Hippocampal formation (tissue), 2 donors: ENCODE results near the gene MEIS3.
"Not testable (repeated sequence)": the region's sequence is repeated elsewhere in the genome, so short reads cannot be mapped to it uniquely, and the experiment has no call there.

Experiments
- DNase-seq, 2 donors: peaks; one replicate each; lab custom pipeline; 2025; lab: John Stamatoyannopoulos, UW

MEIS3 gene

DNA sequence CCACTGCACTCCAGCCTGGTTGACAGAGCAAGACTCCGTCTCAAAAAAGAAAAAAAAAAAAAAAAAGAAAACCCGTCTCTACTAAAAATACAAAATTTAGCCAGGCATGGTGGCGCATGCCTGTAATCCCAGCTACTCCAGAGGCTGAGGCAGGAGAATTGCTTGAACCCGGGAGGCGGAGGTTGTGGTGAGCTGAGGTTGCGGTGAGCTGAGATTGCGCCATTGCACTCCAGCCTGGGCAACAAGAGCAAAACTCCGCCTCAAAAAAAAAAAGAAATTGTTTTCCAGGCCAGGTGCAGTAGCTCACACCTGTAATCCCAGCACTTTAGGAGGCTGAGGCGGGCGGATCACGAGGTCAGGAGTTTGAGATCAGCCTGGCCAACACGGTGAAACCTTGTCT is 32.7 kb downstream of the MEIS3 start:
- not testable (repeated sequence) for DNase-seq

DNA sequence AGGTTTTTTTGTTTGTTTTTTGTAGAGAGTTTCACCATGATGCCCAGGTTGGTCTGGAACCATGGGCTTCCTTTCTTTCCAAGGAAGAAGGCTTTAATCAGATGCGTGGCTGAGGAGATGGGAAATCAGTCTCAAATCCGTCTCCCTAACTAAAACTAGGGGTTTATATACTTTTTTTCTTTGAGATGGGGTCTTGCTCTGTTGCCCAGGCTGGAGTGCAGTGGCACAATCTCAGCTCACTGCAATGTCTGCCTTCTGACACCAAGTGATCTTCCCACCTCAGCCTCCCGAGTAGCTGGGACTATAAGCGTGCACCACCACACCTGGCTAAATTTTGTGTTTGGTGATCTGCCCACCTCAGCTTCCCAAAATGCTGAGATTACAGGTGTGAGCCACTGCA is 34.8 kb downstream of the MEIS3 start:
- DNase-seq = not testable (repeated sequence)

DNA sequence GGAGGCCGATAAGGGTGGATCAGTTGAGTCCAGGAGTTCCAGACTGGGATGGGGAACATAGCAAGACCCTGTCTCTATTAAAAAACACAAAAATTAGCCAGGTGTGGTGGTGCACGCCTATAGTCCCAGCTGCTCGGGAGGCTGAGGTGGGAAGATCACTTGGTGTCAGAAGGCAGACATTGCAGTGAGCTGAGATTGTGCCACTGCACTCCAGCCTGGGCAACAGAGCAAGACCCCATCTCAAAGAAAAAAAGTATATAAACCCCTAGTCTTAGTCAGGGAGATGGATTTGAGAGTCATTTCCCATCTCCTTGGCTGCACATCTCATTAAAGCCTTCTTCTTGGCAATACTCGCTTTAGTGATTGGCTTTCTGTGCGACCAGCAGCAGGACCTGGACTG is 35.4 kb downstream of the MEIS3 start:
- DNase-seq = not testable (repeated sequence)

DNA sequence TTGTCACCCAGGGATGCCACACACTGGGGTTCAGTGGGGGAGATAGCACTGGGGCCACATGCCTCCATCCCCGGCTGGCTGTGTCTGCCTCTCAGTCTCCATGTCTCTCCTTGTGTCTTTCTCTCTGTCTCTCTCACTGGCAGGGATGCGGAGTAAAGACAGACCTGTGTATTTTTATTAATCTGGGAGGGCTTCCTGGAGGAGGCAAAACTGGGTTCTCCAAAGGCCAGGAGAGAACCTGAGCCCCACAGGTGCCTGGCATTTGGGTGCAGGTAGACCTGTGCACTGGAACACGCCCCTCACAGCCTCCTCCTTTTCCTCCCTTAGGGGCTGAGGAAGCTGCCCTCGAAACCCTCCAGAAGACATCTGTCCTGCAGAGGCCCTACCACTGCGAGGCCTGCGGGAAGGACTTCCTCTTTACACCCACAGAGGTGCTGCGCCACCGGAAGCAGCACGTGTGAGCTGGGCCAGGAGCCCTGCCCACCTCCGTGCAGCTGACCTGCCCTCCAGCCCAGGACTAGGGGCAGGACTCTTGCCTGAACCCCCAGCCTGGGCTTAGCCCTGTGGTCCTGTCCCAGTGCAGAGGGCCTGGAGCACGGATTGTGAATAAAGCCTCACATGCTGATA is 37.6 kb downstream of the MEIS3 start:
- DNase-seq = no peak

DNA sequence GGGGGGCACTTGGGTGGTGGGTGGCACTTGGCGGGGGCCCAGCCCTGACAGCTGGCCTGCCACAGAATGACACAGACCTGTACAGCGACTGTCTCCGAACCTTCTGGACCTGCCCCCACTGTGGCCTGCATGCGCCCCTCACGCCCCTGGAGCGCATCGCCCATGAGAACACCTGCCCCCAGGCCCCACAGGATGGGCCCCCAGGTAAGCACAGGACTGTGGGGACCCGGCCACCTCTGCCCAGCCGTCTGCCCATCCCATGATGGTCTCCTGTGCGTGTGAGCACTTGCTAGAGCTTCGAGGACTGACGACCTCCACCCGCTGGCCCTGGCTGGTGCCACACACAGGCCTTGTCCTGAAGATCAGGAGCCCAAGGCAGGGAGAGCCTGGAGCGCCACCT is 38.2 kb downstream of the MEIS3 start:
- DNase-seq = no peak

DNA sequence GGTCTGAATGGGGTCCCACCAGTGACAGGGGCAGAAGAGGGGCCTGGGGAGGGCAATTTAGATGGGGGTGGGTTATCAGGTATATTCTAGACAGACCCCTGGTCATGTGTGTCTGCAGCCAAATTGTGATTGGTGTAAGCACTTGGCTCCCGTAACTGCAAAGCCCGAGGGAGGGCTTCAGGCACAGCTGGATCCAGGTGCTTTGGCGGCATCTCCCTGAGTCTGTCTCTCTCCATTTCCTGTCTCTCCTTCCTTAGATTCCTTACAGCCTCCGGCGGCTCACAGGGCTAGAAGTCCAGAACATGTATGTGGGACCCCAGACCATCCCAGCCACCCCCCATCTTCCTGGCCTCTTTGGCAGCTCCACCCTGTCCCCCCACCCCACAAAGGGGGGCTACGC is 38.8 kb downstream of the MEIS3 start:
- DNase-seq = no peak

DNA sequence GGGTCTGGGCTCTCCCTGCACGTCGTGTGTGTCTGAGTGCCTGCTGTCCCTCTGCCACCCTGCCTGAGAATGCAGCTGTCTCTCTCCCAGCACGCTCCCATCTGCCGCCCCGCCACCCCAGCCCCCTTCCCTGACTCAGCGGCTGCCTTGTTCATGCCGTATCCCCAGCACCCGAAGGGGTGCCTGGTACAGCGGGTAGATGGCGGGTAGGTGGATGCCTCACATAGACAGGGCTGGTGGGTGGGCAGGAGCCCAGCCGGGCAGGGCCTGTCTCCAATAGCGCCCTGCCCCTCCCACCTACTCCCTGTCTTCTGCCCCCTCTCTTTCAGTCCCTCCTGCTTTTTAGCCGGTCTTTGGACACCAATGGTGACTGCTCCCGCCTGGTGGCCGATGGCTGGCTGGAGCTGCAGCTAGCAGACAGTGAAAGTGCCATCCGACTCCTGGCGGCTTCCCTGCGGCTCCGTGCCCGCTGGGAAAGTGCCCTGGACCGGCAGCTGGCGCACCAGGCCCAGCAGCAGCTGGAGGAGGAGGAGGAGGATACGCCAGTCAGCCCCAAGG is 39.9 kb downstream of the MEIS3 start:
- peak; percentile 56 to 78 for DNase-seq

DNA sequence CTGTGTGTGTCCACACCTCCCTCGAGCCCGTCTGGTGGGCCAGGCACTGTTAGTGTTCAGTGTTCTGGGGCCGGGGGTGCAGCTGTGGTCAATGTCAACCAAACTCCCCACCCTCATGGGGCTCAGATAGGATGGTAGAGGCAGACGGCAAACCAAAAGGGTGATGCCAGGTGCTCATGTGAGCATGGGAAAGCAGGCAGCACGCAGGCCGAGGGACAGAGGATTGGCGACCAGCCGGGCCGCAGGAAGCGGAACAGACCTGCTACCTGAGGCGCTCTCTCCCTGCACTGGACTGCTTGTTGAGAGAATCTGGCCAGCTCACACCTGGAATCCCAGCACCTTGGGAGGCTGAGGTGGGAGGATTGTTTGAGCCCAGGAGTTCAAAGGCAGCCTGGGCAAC is 41.1 kb downstream of the MEIS3 start:
- no peak for DNase-seq

DNA sequence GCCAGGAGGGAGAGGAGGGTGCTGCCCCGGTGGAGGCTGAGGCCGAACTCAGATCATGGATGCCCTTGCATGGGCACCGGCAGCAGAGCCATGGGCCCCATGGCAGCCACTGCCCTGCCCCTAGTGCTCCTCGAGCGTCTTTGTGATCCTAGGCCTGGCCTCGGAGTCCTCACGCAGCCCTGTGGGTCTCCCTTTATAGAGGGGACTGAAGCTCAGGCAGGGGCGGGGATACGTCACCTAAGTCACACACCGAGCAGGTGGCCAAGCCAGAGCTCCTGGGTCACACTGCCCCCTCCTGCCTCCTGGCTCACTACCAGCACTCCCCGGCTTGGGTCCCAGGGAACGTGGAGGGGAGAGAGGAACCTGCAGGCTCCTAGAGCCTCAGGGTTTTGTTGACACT is 41.5 kb downstream of the MEIS3 start:
- DNase-seq = no peak

DNA sequence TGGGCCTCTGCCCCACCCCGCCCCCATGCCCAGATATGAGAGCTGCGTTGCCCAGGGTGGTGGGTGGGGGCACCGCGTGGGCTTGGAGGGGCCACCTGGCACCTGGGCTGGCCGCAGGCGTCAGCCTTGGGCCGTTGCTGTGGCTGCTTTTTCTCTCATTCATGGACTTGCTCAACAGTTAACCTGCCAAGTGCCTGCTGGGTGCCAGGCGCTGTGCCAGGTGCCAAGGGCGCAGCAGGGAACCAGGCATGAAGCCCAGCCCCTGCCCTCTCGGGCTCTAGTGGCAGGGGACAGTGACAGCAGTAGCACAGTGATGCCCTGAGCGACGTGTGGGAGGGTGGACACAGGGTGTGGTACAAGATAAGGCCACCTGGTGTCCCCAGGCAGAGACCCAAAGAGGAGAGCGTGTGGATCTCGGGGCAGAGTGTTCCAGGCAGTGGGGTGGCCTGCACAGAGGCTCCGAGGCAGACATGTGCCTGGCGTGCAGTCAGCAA is 42.1 kb downstream of the MEIS3 start:
- peak in 1 of 2 donors; percentile 10 for DNase-seq

DNA sequence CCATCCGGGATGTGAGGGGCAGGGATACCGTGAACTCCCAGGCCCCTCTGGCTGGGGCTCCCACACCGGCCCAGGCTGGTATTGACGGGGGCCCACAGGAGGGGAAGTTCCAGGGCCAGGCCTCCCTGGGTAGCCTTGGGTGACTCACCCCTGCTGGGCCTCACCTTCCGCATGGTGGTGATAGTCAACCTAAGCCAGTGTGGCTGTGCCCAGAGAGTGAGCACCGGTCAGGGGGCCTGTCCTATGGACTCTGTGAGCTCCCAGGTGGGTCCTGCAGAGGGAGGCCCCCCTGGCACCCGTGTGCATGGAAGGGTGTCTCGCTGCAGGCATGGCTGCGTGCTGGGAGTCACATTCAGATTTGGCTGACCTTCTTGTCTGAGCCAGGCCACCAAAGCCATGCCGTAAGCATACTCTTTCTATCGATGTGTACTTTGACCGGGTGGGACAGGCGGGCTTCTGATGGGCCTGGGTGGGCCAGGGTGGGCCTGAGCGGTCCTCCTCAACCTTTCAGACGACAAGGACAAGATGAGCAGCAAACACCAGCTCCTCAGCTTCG is 42.7 kb downstream of the MEIS3 start:
- no peak for DNase-seq

DNA sequence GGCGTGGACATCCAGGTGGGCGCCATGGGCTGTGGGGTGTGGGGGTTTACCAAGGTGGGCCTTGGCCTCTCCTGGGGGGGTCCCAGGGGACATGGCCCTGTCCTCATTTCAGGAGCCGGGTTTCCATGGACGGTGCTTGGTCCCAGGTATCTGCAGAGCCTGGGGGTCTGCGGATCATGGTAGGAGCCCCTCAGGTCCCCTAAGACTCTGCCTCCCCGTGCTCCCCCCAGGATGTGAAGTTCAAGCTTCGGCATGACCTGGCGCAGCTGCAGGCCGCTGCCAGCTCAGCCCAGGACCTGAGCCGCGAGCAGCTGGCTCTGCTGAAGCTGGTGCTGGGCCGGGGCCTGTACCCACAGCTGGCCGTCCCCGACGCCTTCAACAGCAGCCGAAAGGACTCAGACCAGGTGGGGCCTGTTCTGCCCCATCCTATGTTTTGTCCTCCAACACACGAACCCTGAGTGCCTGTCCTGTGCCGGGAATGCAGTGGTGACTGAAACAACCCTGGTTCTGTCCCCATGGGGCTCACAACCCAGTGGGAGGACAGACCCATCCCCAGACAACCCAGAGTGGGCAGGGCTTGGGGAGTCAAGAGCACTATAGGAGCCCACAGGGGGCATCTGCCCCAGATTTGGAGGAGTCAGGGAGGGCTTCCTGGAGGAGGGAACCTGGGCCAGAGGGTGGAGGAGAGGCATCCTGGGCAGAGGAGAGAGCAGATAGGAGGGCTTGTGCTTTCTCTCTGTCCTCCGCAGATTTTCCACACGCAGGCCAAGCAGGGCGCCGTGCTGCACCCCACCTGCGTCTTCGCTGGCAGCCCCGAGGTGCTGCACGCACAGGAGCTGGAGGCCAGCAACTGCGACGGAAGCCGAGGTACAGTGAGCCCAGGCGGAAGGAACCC is 43.4 kb downstream of the MEIS3 start:
- no peak for DNase-seq

DNA sequence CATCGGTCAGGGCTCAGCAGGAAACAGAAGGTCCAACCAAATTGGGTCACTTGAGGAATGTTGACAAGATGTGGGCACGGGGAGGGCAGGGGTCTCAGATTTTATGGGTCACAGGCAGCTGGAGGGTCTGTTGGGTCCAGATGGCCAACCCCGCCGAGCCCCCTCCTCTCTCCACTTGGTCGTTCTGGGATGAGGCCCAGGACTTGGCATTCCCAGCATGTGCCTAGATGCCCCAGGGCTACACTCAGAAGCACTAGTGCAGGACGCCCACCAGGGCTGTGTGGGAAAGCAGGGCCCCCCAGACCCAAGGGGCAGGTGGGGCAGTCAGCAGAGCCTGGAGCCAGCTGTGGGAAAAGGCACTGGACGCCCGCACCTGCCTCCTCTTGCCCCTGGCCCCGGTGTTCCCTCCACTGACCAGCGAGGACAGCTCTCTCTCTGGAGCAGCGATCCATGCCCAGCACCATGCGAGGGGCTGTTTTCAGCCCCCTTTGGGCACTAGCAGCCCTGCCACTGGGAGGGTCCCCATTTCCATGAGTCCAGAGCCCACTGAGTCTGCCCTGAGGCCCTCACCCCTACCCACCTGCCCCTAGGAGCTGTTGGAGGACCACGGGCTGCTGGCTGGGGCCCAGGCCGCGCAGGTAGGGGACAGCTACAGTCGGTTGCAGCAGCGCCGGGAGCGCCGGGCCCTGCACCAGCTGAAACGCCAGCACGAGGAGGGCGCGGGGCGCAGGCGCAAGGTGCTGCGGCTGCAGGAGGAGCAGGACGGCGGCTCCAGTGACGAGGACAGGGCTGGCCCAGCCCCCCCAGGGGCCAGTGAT is 44.2 kb downstream of the MEIS3 start:
- DNase-seq = no peak

DNA sequence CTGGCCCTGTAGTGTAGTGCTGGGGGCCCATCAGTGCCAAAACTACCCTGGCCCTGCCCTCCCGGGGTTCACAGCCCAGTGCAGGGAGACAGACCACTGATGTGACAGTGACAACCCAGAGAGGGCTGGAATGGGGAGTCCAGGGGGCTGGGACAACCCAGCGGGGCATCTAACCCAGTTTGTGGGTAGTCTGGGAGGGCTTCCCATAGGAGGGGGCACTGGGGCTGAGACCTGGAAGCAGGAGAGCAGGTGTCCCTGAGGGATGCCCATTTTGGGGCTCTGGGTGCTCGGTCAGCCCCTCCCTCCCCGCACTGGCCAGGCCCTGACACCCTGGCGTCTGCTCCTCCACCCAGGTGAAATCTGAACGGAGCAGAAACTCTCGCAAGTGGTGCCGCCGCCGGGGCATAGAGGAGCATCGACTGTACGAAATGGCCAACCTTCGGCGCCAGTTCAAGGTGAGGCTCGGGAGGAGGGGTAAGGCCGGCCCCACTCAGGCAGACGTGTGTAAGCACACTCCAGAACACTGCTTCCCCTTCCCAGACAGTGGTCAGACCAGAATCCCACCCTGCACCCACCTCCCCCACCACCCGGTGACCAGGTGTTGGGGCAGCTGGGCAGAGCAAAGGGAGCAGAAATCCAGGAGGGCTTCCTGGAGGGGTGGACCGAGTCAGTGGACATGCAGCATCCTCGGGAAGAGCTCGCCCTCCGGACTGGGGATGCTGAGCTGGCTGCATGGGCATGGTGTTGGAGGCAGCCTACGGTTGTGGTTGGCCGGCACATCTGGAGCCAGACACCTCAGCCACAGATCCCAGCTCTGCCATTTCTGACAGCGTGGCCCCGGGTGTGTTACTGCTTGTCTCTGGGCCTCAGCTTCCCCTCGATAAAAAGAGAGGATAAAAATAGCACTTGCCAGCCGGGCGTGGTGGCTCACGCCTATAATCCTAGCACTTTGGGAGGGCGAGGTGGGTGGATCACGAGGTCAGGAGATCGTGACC is 45.8 kb downstream of the MEIS3 start:
- DNase-seq = no peak

DNA sequence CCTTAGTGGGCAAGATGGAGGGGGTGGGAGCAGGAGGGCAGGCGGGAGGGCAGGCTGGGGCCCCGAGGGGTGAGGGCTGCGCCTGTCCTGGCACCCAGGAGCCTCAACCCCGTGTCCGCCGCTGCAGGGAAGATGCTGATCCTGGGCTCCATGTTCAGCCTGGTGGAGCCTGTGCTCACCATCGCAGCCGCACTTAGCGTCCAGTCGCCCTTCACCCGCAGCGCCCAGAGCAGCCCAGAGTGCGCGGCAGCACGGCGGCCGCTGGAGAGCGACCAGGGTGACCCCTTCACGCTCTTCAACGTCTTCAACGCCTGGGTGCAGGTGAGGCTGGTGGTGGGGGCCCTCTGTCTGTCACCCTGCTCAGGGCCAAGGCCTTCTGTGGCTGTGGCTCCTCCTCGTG is 46.7 kb downstream of the MEIS3 start:
- no peak for DNase-seq

DNA sequence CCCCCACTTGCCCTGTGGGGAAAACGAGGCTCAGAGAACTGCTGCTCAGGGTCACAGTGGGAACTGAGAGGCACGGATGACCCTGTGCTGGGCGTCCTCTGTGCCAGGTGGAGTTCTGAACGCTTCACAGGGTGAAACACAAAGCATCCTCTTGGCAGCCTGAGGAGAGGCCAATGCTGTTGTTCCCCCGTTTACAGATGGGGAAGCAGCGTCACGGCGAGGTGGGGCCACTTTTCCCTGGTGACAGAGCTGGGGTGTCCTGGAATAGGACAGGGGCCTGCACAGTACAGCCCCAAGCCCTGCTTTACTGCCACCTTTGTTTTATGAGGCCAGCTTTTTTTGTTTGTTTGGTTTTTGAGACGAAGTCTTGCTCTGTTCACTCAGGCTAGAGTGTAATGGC is 48.1 kb downstream of the MEIS3 start:
- DNase-seq = no peak

DNA sequence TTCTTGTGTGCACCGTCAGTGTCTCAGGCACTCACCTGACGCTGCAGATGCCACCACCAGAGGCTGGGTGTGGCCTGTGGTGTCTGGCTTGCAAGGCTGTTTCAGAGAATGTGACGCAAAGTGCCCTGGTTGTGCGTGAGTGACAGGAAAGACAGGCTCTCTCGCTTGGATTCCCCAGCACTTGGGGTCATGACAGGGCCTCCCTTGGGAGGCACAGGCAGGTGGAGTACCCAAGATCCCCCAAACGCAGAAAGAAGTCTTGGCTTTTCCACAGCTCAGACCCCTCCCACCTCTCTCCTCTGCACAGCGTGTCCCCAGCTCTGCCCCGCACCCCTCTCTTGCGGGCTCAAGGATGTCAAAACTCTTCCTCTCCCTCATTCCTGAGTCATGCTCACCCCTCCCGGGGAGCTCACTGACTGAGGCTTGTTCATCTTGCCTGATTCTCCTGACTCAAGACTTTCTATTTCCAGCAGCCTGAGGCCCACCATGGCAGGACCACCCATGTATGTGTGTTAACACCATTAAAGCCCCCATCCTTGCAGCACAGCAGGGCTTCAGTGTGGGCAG is 49.2 kb downstream of the MEIS3 start:
- DNase-seq = no peak

DNA sequence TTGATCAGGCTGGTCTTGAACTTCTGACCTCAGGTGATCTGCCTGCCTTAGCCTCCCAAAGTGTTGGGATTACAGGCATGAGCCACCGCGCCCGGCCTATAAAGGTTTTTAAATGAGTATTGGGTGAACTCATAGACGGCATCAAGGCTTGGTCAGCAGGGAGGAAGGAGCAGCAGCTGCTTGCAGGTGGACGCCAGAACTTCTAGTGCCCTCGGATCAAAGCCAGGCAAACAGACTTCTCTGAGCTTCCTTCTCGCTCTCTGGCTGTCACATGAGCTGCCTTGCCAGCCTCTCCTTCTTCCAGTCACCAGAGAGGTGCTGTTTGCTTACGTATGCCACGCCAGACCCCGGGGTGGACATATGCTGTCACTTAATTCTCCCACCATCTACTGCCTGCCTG is 53.9 kb downstream of the MEIS3 start:
- not testable (repeated sequence) for DNase-seq

DNA sequence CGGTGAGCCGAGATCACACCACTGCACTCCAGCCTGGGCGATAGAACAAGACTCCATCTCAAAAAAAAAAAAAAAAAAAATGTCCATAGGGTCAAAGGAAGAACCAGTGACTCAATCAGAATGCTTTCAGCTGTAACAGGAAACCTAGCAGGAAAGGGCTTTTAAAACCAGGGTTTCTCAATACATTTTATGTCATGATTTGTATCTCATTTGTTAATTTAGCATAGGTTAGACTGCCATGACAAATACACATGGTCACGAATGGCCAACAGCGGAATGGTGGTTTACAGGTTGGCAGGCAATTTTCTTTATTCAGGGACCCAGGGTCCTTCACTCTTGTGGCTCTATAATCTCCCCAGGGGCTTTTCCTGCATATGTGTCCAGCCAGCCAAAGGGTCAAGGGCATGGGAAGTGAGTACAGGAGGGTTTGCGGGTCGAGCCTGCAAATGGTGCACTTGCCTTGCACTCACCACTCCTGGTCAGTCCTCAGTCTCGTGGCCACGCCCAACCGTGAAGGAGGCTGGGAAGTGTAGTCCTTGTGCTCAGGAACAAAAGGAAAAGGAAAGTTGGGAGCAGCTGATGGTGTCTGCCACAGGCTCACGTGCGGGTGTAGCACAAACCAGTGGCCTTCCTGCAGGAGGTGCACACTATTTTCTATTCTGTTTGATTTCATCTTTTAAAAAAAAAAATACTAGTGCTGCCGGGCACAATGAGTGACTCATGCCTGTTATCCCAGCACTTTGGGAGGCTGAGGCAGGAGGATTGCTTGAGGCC is 55.4 kb downstream of the MEIS3 start:
- DNase-seq = no peak
